GM19238 (cell line): ENCODE measurements around the gene HOXD13.
A peak's percentile ranks its signal among the peaks of the same experiment; 100 is the strongest.

Source experiments
- DNase-seq: peaks from one replicate; pipeline ENCODE4 v3.0.0; 2011; ENCODE audit warnings: low spot score; ENCODE audit not compliant: insufficient read length

HOXD13 gene

GRCh38 chr2:176080540-176081375, 11.8 kb upstream of the HOXD13 start:
- no peak for DNase-seq

GRCh38 chr2:176081376-176081836, 11.1 kb upstream of the HOXD13 start:
- no peak for DNase-seq

GRCh38 chr2:176081837-176082524, 10.5 kb upstream of the HOXD13 start:
- no peak for DNase-seq

- DNase-seq, result no peak
Measured at GRCh38 chr2:176082525-176082823, 10.0 kb upstream of the HOXD13 start.

GRCh38 chr2:176082824-176083751, 9.4 kb upstream of the HOXD13 start:
- no peak for DNase-seq

- DNase-seq, result no peak
Measured at GRCh38 chr2:176083796-176084261, 8.7 kb upstream of the HOXD13 start, which contains the start of gene EVX2. EVX2 (minus strand) TSS chr2:176083962; CDS start chr2:176083776, 186 bp downstream.

- no peak for DNase-seq
Measured at GRCh38 chr2:176084611-176085119, 7.9 kb upstream of the HOXD13 start.

- no peak for DNase-seq
Measured at GRCh38 chr2:176085120-176085788, 7.3 kb upstream of the HOXD13 start.

GRCh38 chr2:176085861-176086771, 6.4 kb upstream of the HOXD13 start:
- DNase-seq, result no peak

GRCh38 chr2:176087330-176088047, 5.0 kb upstream of the HOXD13 start:
- DNase-seq, result no peak

GRCh38 chr2:176088048-176088936, 4.2 kb upstream of the HOXD13 start:
- peak; percentile 52 for DNase-seq

GRCh38 chr2:176088937-176089842, 3.3 kb upstream of the HOXD13 start:
- DNase-seq, result no peak

GRCh38 chr2:176089843-176090395, 2.6 kb upstream of the HOXD13 start:
- DNase-seq, result no peak

- DNase-seq, result no peak
Measured at GRCh38 chr2:176090862-176091261, 1.7 kb upstream of the HOXD13 start.

GRCh38 chr2:176091329-176092258, 927 bp upstream of the HOXD13 start:
- DNase-seq, result no peak
